ENCODE data around the gene NRCAM.
"Not testable (repeated sequence)": the region's sequence is repeated elsewhere in the genome, so short reads cannot be mapped to it uniquely, and the experiment has no call there.

Gene NRCAM

DNA sequence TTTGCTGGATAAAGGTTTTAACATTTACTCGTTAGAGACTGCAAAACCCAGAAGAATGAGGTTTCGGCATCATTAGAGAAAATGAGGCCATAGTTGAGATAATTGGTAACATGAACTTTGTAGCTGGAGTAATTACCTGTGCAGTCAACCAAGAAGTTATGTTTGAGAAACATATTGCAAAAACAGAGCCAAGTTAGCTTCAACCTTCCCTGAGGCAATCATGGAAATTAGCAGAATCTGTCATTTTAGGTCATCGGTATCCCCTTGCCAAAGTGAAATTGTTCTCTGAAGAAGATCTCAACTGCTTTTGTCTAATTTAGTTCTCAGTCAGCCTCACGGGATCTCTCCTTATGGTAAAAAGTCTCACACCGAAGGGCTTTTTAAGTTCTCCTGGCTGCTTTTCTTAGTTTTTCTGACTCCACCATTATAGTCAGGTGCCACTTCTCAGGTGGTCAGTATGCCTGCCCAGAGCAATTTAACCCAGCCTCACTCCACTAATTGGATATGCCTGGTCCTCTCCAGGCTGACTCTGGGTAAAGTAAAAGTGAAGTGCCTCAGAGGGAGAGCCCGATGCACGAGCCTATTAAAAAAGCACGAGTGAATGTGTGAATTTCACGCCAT lies 52.5 kb downstream of the NRCAM start:
- no peak for DNase-seq (ENCODE audit: low read depth in 2 of 2, low spot score in 1 of 2)

DNA sequence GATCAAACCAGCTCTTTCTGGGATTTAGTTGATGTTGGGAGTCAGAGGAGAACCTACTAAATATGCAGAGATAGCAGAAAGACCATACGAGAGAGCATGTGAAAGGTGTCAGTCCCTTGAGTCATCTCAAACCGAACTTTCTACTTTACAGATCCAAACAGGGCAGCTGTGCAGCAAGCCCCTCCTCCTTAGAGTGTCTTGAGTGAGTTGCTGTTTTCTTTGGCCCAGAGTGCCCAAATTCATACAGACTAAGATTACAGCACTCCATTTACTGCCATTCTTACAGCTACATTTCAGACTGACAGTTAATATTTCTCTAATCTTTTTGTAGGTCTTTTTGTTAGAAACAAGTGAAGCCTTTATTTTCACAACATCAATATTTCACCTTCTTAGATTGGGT lies 53.4 kb downstream of the NRCAM start:
- DNase-seq (ENCODE audit: low read depth in 2 of 2, low spot score in 1 of 2), result no peak

DNA sequence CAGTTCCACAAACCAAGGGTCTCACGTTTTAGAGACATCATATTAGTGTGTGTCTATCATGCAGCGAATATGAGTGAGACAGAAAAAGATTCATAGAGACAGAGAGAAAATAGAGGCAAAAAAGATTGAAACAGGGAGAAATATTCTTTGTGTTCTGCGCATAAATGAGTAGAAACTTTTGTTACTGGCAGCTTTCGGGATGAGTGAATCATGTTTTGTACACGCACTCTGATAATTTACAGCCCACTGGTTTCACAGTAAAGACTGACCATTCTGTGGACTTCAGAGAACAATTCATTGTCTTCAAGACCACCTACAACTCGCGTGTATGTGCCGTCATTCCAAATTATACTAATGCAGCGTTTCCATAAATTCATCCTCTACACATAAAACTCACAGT lies 60.2 kb downstream of the NRCAM start:
- DNase-seq (ENCODE audit: low read depth in 2 of 2, low spot score in 1 of 2), result no peak

DNA sequence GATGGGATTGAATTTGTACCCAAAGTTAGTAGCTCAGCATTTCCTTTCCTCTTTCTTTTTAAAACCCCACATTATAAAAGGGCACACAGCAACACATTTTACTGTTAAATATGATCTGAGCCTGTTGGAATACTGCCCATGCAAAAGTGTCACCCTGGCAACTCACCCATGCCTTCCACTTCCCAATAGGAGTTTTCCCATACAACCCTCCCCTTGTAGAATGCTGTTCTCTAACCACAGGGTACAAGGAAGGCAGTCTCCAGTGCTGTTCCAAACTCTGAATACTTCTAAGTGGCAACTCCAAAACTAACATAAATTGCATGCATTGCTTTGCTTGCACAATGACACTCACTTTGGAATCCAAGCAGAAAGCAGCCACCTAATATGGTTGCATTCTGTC lies 60.8 kb downstream of the NRCAM start:
- no peak for DNase-seq (ENCODE audit: low read depth in 2 of 2, low spot score in 1 of 2)

DNA sequence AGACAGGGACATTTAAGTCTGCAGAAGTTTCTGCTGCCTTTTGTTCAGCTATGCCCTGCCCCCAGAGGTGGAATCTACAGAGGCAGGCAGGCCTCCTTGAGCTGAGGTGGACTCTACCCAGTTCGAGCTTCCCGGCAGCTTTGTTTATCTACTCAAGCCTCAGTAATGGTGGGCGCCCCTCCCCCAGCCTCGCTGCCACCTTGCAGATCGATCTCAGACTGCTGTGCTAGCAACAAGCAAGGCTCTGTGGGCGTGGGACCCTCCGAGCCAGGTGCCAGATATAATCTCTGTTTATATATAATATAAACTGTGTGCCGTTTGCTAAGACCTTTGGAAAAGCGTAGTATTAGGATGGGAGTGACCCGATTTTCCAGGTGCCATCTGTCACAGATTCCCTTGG lies 63.1 kb downstream of the NRCAM start:
- DNase-seq (ENCODE audit: low read depth in 2 of 2, low spot score in 1 of 2), result not testable (repeated sequence)

DNA sequence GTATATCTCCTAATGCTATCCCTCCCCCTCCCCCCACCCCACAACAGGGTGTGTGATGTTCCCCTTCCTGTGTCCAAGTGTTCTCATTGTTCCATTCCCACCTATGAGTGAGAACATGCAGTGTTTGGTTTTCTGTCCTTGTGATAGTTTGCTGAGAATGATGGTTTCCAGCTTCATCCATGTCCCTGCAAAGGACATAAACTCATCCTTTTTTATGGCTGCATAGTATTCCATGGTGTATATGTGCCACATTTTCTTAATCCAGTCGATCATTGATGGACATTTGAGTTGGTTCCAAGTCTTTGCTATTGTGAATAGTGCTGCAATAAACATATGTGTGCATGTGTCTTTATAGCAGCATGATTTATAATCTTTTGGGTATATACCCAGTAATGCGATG lies 68.5 kb downstream of the NRCAM start:
- not testable (repeated sequence) for DNase-seq (ENCODE audit: low read depth in 2 of 2, low spot score in 1 of 2)

DNA sequence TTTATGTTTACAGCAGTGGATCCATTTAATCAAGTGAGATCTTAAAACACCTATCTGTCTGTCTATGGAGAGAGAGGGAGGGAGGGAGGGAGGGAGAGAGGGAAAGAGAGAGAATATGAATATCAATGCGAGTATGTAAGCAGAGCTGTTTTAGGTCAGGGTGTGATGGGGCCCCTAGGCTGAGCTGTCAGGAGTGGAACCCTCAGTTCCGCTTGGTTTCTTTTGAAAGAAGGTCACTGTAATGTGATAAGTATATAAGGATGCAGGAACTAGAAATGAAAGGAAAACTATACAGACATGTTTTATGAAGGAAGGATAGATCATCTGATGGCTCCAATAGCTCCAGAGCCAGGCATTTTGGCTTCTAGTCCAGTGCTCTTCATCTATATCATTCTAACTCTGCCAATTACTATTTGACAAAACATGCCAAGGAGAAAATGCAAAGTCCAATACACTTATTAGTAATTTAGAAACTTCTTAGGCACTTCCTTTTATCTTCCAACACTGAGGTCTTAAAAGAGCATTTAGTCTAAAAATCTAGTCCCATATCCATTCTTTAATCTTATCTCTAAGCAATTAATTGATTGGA lies 70.3 kb downstream of the NRCAM start:
- no peak for DNase-seq (ENCODE audit: low read depth in 2 of 2, low spot score in 1 of 2)

DNA sequence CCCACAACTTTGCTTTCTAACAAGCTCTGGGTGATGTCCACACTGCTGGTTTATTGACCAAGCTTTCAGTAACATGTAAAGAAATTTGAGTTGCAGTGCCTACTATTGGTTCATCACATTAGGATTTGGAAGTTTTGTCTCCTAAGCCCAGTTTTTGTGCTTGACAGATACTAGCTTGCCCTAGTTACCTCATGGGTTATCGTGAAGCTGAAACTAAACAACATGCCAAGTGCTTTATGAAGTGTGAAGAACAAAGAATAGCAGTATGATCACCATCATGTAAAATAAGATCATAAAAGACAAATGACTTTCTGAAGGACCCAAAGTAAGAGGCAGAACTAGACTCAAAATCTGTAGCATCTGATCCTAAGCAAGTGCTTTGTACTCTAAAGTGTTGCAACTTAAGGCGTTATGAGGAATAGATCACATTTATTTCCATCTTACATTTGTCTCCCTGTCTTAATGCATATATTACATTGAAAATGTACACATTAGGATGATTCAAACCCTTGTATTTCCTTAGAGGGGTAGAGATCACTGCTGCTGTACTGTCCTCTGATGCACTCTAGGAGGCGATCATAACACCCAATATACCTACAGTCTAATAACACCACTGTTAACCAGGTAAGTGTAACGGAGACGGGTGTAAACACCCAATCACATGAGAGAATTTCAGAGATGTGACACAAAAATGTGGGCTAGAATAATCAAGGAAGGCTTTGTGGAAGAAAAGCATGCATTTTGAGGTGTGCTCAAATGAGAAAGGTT lies 71.3 kb downstream of the NRCAM start:
- no peak for DNase-seq (ENCODE audit: low read depth in 2 of 2, low spot score in 1 of 2)

DNA sequence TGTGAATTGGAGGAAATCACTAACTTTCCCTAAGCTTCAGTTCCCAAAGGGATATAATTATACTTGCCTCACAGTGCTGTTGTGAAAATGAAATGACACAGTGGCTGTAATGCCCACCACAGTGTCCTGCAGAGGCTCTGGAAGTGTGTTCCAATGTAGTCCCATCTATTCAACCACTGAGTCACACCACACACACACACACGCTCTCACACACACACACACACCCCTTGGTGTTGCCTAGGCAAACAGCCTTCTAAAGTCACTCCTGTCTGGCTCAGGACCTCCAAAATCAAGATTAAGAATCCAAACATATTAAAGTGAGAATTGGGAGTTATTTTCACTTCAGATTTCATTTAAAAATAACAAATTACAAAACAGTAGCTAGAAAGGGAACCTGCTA lies 73.3 kb downstream of the NRCAM start:
- DNase-seq (ENCODE audit: low read depth in 2 of 2, low spot score in 1 of 2), result no peak

DNA sequence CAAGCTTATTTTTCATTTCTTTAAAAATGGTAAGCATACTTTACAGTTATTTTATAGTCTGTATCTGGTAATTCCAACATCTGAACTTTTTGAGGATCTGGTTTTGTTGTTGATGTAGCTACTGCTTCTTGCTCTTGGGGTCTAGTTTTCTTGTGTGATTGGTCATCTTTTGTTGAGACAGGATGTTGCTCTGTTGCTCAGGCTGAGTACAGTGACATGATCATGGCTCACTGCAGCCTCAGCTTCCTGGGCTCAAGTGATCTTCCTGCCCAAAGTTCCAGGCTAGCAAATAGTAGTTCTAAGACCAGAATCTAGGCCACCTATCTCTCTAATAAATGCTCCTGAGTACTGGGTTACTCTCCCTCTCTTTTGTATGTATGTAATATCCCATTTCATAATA lies 75.7 kb downstream of the NRCAM start:
- no peak for DNase-seq (ENCODE audit: low read depth in 2 of 2, low spot score in 1 of 2)

DNA sequence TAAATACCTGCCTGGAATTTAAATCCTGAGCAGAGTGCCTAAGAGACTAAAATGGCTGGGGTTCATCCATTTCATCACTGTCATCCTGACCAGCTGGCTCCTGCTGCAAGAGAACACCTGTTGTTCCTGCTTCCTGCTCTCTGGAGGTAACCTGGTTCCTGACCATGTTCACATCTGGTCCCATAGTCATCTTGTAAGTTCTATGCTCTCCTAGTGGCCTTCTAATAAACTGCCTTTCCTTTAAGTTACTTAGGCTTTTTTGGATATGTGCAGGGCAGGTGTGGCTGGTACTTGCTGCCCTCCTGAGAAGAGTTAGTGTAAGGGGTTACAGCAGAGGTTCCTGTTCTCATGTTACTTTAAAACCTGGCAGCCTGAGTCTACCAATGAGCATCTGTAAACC lies 80.0 kb downstream of the NRCAM start:
- DNase-seq (ENCODE audit: low read depth in 2 of 2, low spot score in 1 of 2), result no peak

DNA sequence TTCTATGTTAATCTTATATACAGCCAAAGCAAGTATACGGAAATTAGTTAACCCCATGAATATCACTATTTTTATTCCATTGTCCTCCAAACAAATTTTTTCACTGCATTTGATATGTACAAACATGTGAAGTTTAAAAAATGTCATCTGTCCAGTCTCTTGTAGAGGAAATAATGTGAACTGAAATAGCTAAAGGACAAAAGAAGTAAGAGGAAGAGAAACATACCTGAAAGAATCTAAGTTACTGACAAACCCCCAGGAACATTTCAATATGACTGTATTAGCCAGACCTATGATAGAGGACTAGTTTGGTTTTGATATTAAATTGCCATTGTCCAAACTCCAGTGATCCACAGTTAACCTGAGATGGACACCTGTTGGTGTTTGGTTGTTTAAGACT lies 80.6 kb downstream of the NRCAM start:
- no peak for DNase-seq (ENCODE audit: low read depth in 2 of 2, low spot score in 1 of 2)

DNA sequence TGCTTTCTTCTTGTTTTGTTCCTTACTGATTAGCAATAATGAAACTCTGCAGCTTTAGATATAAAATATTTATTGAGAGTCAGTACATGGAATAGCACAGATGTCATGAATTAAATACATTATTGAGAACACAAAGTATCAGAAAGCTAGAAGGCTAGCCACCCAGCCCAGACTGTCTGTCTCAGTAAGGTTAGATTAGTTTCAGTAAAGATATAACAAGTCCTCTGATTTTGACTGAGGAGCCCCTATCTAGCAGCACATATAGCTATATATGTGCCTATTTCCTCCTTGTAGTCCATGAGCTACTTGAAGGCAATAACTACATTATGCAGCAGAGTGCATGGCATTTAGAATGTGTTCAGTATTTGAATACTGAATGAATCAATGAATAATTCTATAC lies 81.3 kb downstream of the NRCAM start:
- no peak for DNase-seq (ENCODE audit: low read depth in 2 of 2, low spot score in 1 of 2)

DNA sequence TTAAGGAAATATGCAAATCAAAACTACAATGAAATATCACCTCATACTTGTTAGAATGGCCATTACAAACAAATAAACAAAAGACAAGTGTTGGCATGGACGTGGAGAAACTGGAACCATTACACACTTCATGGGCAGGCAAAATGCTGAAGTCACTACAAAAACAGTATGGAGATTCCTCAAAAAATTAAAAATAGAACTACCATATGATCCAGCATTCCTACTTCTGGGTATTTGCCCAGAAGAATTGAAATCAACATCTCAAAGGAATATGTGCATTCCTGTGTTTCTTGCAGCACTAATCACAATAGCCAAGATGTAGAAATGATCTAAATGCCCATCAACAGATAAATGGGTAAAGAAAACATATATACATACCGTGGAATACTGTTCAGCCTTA lies 83.6 kb downstream of the NRCAM start:
- no peak for DNase-seq (ENCODE audit: low read depth in 2 of 2, low spot score in 1 of 2)

DNA sequence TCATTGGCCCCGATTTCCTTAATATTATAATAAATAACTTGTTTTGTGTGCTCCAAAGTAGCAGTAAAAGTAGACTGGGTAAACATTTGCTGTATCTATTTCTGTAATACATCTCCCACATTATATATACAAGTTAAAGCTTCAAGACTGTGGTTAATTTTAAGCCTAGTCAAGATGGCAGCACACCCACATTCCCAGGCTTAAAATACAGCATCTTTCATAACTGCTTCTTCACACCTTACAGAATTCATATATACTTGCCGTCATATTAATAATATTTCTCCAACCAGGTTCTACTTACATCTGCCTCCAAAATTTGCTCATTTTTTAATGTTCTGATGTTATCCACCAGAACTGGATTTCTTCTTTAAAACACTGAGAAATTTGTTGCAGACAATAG lies 85.6 kb downstream of the NRCAM start:
- DNase-seq (ENCODE audit: low read depth in 2 of 2, low spot score in 1 of 2), result no peak

DNA sequence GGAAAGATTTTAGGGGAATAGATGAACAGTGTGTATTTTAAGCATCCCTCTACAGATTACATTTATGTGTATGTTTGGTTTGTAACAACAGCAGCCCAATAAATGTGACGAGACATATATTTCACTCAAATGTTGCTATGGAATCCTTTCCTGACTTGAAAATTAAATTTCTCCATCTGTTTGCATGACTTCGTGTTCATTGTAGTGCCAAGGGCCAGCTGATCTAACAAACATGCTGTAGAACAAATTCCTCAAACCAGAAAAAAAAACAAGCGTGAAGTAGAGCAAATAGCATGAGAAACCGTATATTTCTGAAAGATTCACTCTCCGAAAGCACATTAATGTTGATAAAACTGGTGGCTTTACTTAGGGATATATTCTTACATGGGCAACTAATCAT lies 87.8 kb downstream of the NRCAM start:
- no peak for DNase-seq (ENCODE audit: low read depth in 2 of 2, low spot score in 1 of 2)

DNA sequence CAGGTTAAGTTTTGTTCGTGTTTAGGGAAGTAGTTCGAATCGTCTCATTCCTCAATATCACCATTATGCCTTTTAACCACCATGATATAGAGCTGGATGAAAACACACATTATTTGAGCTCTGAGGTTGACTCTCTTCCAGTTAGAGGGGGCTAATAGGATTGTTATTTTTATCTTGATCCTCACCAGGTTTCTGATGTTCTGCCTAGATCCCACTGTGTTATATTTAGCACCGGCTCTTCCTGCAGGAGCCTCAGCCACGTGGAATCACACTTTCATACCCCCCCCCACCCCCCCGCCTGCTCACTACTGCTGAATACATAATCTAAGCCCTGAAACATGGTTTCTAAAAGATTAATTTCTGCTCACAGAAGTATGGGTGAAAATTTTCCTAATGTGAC lies 88.3 kb downstream of the NRCAM start:
- no peak for DNase-seq (ENCODE audit: low read depth in 2 of 2, low spot score in 1 of 2)

DNA sequence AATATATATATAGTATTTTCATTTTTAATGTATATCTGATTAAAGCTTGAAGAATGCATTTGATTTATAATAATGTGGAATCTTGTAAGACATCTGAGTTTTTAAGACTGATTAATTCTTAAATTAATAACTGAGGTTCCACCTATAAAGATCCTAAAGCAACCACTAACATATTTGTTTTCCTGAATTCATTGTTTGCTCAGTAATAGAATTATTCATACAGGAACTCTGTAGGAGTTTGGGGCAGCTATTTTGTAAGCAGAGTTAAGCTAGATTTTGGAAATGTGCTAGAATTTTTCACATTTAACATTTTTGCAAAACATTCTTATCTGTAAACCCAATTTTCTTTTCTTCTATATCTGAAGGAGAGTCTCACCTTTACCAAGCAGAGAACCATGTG lies 88.9 kb downstream of the NRCAM start:
- no peak for DNase-seq (ENCODE audit: low read depth in 2 of 2, low spot score in 1 of 2)

DNA sequence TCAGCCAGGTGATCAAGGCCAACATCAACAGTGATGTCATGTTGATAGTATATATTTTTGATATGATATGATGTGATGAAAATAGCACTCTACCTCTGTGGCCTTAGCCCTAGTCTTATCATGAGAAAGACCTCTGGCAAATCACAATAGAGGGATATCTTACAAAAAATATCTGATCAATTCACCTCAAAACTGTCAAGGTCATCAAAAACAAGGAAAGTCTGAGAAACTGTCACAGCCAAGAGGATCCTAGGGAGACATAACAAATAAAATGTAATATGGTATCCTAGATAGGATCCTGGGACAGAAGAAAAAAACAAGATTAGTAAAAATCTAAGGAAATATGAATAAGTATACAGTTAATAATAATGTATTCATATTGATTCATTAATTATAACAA lies 92.6 kb downstream of the NRCAM start:
- DNase-seq (ENCODE audit: low read depth in 2 of 2, low spot score in 1 of 2), result no peak

DNA sequence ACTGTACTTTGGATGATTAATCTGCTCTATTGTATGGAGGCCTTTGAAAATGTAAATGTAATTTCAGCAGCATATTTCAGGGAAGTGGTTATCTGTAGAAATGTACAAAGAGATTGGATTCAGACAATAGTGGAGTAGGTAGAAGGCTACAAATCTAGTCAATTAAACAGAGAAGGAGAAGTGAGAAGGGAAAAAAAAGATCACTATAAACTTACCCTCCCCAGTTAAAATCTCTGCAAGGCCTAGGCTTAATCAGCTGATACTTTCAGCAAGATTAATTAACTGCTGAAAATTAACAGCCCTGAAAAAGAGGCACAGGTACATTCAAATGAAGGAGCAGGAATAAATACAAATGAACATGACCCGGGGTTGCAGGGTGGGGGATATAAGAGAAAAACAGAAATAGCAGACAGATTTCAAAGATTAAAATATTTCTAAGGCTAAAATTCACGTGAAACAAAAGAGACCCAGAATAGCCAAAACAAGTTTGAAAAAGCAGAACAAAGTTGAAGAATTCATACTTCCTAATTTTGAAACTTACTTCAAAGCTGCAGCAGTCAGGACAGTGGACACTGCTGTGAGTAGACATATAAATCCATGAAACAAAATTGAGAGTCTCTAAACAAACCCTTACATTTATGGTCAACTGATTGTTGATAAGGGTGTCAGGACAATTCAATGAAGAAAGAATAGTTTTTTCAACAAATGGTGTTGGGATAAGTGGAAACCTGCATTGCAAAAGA lies 96.0 kb downstream of the NRCAM start:
- DNase-seq (ENCODE audit: low read depth in 2 of 2, low spot score in 1 of 2), result no peak

DNA sequence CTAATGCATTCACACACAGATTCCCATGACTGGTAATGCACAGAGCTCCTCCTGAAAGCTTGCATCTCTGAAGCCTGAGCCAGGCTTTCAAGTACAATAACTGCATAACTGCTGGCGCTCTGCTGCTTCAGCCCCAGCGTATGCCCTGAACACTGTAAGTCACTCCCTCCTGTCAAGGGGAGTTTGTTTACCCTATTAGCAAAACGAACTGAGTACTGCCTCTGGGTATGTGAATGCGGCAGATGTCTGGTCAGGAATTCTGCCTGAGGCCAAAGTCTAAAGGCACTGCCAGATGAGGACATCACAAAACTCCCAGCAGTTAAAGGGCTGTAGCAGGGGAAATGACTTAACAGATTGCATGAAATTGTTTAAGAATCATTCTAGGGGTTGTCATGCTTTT lies 97.7 kb downstream of the NRCAM start:
- DNase-seq (ENCODE audit: low read depth in 2 of 2, low spot score in 1 of 2), result no peak

DNA sequence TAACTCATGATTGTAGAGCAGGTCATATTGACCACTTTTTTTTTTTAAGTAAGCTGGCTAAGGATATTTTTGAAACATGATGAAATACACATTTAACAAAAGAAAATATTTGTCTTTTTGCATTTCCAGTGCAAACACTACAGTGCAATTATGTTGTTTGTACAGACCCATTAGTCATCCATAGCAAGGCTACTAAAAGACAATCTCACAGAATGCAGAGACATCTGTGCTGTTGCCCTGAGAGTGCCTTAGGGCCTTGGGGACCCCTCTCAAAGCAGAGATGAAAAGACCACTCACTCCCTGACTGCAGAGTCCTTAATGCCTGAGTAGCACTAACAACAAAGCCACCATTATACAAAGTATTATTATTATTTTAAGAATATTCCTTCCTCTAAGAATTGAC lies 104.5 kb downstream of the NRCAM start:
- DNase-seq (ENCODE audit: low read depth in 2 of 2, low spot score in 1 of 2), result no peak
